PC-3 (cell line): Measurements from ENCODE around the gene ZNF546. TPM values are rescaled to one million over a fixed set of nuclear protein-coding genes. Genes with fewer than 3 reads are reported as not detected.

Experiments used
- ATAC-seq: fragments of 200-7000 bp; cut with Tn5 transposase; 2 replicates; pipeline ENCODE4 v1.9.1; 2020; ENCODE audit warnings: mild to moderate bottlenecking, moderate library complexity
- Bru-seq: library from RNA; stranded (reverse); fragments of 400-500 nt; gene quantifications from one replicate; lab custom pipeline; 2021; lab: Mats Ljungman, UMichigan
- BruChase-seq, 2 experiments: library from RNA; stranded (reverse); fragments of 400-500 nt; gene quantifications; one replicate each; lab custom pipeline; 2021; lab: Mats Ljungman, UMichigan
- BruUV-seq: library from RNA; stranded (reverse); fragments of 400-500 nt; replicated peaks from 2 replicates; lab custom pipeline; 2021; lab: Mats Ljungman, UMichigan
- CTCF ChIA-PET: fragments of 300-600 bp; sonication (Branson Sonifier 250); formaldehyde crosslinking; loops from one replicate; lab custom pipeline; 2022; ENCODE audit warnings: antibody characterized with exemption; lab: Charles Lee
- POLR2A ChIA-PET: fragments of 300-600 bp; sonication (Branson Sonifier 250); formaldehyde crosslinking; loops from one replicate; lab custom pipeline; 2022; ENCODE audit warnings: antibody characterized with exemption; ENCODE audit not compliant: unreplicated experiment; lab: Charles Lee
- DNase-seq: peaks from one replicate; pipeline ENCODE4 v3.0.0-alpha.2; 2015
- H2AFZ ChIP-seq: fragments of 300-600 bp; sonication (generic); 2 replicates; pipeline ENCODE4 v1.6.0; 2016; ENCODE audit warnings: antibody characterized with exemption, low read length
- H3F3A ChIP-seq: fragments of 300-600 bp; sonication (generic); one replicate; pipeline ENCODE4 v1.6.0; 2017; ENCODE audit warnings: antibody characterized with exemption, low read length, control low read depth, mild to moderate bottlenecking; ENCODE audit not compliant: unreplicated experiment
- H3K27ac ChIP-seq: fragments of 300-600 bp; sonication (generic); 2 replicates; pipeline ENCODE4 v1.5.1; 2016; ENCODE audit warnings: mild to moderate bottlenecking, low read length
- H3K27me3 ChIP-seq: fragments of 300-600 bp; sonication (generic); 2 replicates; pipeline ENCODE4 v1.6.1; 2016; ENCODE audit warnings: low read length, mixed read lengths
- H3K36me3 ChIP-seq: fragments of 300-600 bp; sonication (generic); 2 replicates; pipeline ENCODE4 v1.6.1; 2016; ENCODE audit warnings: low read depth, mixed run types, low read length, mixed read lengths
- H3K4me1 ChIP-seq: fragments of 300-600 bp; sonication (generic); 2 replicates; pipeline ENCODE4 v1.5.1; 2016; ENCODE audit warnings: low read length; ENCODE audit not compliant: insufficient read depth
- H3K4me2 ChIP-seq: fragments of 300-600 bp; sonication (generic); 2 replicates; pipeline ENCODE4 v1.6.0; 2016; ENCODE audit warnings: low read length
- H3K4me3 ChIP-seq: fragments of 300-600 bp; sonication (generic); 2 replicates; pipeline ENCODE4 v1.5.1; 2016; ENCODE audit warnings: mild to moderate bottlenecking, low read length, mixed read lengths
- H3K79me2 ChIP-seq: fragments of 300-600 bp; sonication (generic); 2 replicates; pipeline ENCODE4 v1.6.1; 2017; ENCODE audit warnings: low read length, mixed read lengths
- H3K9ac ChIP-seq: fragments of 300-600 bp; sonication (generic); 2 replicates; pipeline ENCODE4 v1.6.0; 2016; ENCODE audit warnings: mild to moderate bottlenecking, low read length
- H3K9me2 ChIP-seq: fragments of 300-600 bp; sonication (generic); replicated peaks from 2 replicates; pipeline ENCODE4 v1.6.1; 2016; ENCODE audit warnings: mixed run types, low read length, mixed read lengths
- H3K9me3 ChIP-seq: fragments of 300-600 bp; sonication (generic); 2 replicates; pipeline ENCODE4 v1.6.1; 2016; ENCODE audit warnings: low read length, mixed read lengths
- H4K20me1 ChIP-seq: fragments of 300-600 bp; sonication (generic); 2 replicates; pipeline ENCODE4 v1.6.1; 2016; ENCODE audit warnings: low read length, mixed read lengths
- CTCF ChIP-seq: fragments of 300-600 bp; sonication (generic); conservative IDR thresholded peaks from 2 replicates; pipeline ENCODE4 v1.5.1; 2017; ENCODE audit warnings: antibody characterized with exemption, low read depth, mild to moderate bottlenecking, low read length
- EZH2 ChIP-seq: fragments of 300-600 bp; sonication (generic); IDR thresholded peaks from one replicate; pipeline ENCODE4 v1.6.1; 2017; ENCODE audit warnings: antibody characterized with exemption, mild to moderate bottlenecking, low read length; ENCODE audit not compliant: unreplicated experiment
- EZH2phosphoT487 ChIP-seq: fragments of 300-600 bp; sonication (generic); IDR thresholded peaks from 2 replicates; pipeline ENCODE4 v1.6.1; 2018; ENCODE audit warnings: mild to moderate bottlenecking, antibody characterized with exemption, low read length, borderline replicate concordance
- intact Hi-C: fragments of 100-400 bp; cut with micrococcal nuclease; formaldehyde crosslinking; loops from 2 replicates; pipeline ENCODE4 v1.9.0; 2023
- long read RNA-seq: library from polyadenylated mRNA; unstranded; transcript quantifications from one replicate; pipeline ENCODE4 v2.0.0, GENCODE V29; 2021; ENCODE audit not compliant: unreplicated experiment
- total RNA-seq: library from RNA; depleted of rRNA; stranded (reverse); fragments of >200 nt; gene quantifications from 2 replicates; pipeline ENCODE4 v1.2.3, GENCODE V29; 2014; rRNA removed

ZNF546 gene
- total RNA-seq: 0.69 and 2.5 TPM in 2 replicates
- percentile 46 among the genes with signal in this experiment for Bru-seq, nascent RNA
- BruChase-seq, experiment 1, labeled RNA remaining after a 6-hour chase: percentile 51 among the genes with signal in this experiment
- BruChase-seq, experiment 2, labeled RNA remaining after a 2-hour chase: percentile 47 among the genes with signal in this experiment
- long read RNA-seq, partial matches to known transcripts: 0 of 3 reads
- long read RNA-seq, other reads (novel, unspliced or antisense): 2 of 3 reads

GRCh38 chr19:39996811-39997637, at the start of gene ZNF546:
ZNF546 (plus strand) TSS chr19:39997060; CDS start chr19:39998327, 1,267 bp downstream.
- no peaks in the 10 kb centered on the region for H4K20me1 ChIP-seq
- H3F3A ChIP-seq: no peaks in the 10 kb centered on the region
- BruUV-seq: TSS peak; percentile 73
- no peaks in the 10 kb centered on the region for H3K27me3 ChIP-seq
- POLR2A ChIA-PET: no interaction called here
- H3K27ac ChIP-seq: peak within 1 kb of the TSS; percentile 90
- CTCF ChIA-PET: no interaction called here
- peak within 1 kb of the TSS; percentile 93 for H3K9ac ChIP-seq
- peak within 1 kb of the TSS; percentile 92 for H3K4me2 ChIP-seq
- H3K79me2 ChIP-seq: peaks cover 13% of the 10 kb centered on the region
- peak within 1 kb of the TSS; percentile 95 for H2AFZ ChIP-seq
- H3K4me1 ChIP-seq: peaks cover 19% of the 10 kb centered on the region
- ATAC-seq (peak; percentile 93), DNase-seq (peak; percentile 78)
- H3K9me2 ChIP-seq: no peaks in the 10 kb centered on the region
- H3K4me3 ChIP-seq: peak within 1 kb of the TSS; percentile 89
- H3K36me3 ChIP-seq: peaks cover 7% of the 10 kb centered on the region; the same call in 1 of the 2 replicates
- intact Hi-C loops: no loop called here
- TF ChIP-seq EZH2: no peak
- no peak for TF ChIP-seq CTCF
- no peak for TF ChIP-seq EZH2phosphoT487
- no peaks in the 10 kb centered on the region for H3K9me3 ChIP-seq

DNA sequence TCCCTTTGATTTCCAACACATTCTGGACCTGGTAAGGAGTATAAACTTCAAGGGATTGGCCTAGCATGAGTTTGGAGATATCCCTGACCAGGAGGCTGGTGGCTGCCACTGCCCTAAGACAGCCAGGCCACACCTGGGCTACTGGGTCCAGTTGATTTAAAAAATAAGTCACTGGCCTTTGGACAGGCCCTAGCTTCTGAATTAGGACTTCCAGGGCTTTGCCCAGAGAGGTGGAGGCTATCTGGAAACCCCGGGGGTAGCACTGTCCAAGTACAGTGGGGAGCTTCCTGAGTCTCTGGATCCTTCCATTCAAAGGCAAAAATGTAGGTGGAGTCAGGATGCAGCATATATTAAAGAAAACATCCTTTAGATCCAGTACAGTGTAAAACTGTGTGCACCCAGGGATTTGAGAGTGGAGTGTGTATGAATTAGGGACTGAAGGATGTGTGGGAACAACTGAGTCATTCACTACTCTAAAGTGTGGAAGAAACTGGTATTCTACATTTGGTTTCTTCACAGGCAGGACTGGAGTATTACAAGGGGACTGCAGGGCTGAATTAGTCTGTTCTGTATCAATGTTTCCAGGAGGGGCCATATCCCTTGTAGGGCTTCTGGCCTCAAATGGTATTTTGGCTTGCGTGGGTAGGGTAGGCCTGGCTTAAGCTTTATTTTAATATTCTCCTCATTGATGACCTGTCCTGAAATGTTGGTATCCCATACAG, 47.7 kb upstream of the ZNF546 start:
- H3K4me3 ChIP-seq: no peak overlapping the region
- H3K4me2 ChIP-seq: no peak overlapping the region
- no peaks in the 10 kb centered on the region for H3K79me2 ChIP-seq
- H3K4me1 ChIP-seq: peaks cover 5% of the 10 kb centered on the region; the same call in 1 of the 2 replicates
- no peak overlapping the region for H2AFZ ChIP-seq
- TF ChIP-seq EZH2phosphoT487 (no peak), CTCF (no peak), EZH2 (no peak)
- no peak for ATAC-seq
- ChIA-PET POLR2A (no interaction called here), CTCF (no interaction called here)
- no peaks in the 10 kb centered on the region for H4K20me1 ChIP-seq
- no peaks in the 10 kb centered on the region for H3K9me2 ChIP-seq
- no TSS peak for BruUV-seq
- no peaks in the 10 kb centered on the region for H3K36me3 ChIP-seq
- H3K9ac ChIP-seq: no peak overlapping the region
- no peaks in the 10 kb centered on the region for H3F3A ChIP-seq
- no peak for DNase-seq
- no peaks in the 10 kb centered on the region for H3K27me3 ChIP-seq
- no peak overlapping the region for H3K27ac ChIP-seq
- intact Hi-C loops: no loop called here
- no peaks in the 10 kb centered on the region for H3K9me3 ChIP-seq
